Chondrocyte (in vitro differentiated cells): ENCODE data around the gene DDX52. TPM values are rescaled to one million over a fixed set of nuclear protein-coding genes. Genes with fewer than 3 reads are reported as not detected.

Experiments used
- DNase-seq: peaks from one replicate; pipeline ENCODE4 v3.0.0; 2021; ENCODE audit warnings: mixed read lengths, low spot score
- H3K27ac Mint-ChIP-seq: one replicate; pipeline ENCODE4 v1.8.0; 2021; ENCODE audit warnings: mild to moderate bottlenecking, moderate library complexity, mixed read lengths; ENCODE audit not compliant: unreplicated experiment
- H3K27me3 Mint-ChIP-seq: 2 replicates; pipeline ENCODE4 v1.8.0; 2021; ENCODE audit warnings: low read depth, mixed read lengths
- H3K36me3 Mint-ChIP-seq: 2 replicates; pipeline ENCODE4 v1.8.0; 2021; ENCODE audit warnings: low read depth, mixed read lengths
- H3K4me1 Mint-ChIP-seq: 2 replicates; pipeline ENCODE4 v1.8.0; 2021; ENCODE audit warnings: low read depth, mild to moderate bottlenecking, mixed read lengths
- H3K4me3 Mint-ChIP-seq: one replicate; pipeline ENCODE4 v1.8.0; 2021; ENCODE audit warnings: mild to moderate bottlenecking, moderate library complexity, mixed read lengths; ENCODE audit not compliant: unreplicated experiment
- H3K9me3 Mint-ChIP-seq: 2 replicates; pipeline ENCODE4 v1.8.0; 2021; ENCODE audit warnings: low read depth, mixed read lengths
- total RNA-seq: library from RNA; stranded (reverse); gene quantifications from 3 replicates; pipeline ENCODE4 v1.2.1, GENCODE V29; 2021
- TF ChIP-seq, protein P1 (sequence below): fragments of 200-600 bp; sonication (generic); IDR thresholded peaks from 2 replicates; pipeline ENCODE4 v1.5.0; 2021; ENCODE audit warnings: antibody characterized with exemption, mild to moderate bottlenecking, moderate library complexity

The DDX52 gene
- total RNA-seq, 1 donor from 2014 or later, result 43.9 TPM

DNA sequence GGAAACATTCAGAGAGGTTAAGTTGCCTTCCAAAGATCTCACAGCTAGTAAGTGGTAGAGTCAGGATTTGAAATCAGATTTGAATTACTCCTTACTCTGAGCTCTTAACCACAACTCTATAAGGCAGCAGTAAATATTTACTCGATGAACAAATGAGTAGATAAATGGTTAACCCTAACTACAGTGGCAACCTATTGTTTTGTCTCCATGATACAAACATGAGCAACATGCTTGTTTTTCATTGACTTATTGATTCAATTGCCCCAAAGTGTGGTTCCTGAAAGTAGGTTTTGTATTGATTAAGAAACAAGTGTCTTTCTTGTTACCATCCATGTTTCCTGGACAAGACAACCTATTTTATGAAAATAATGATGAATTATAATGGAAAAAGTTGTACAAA, 34.8 kb upstream of the DDX52 start:
- no peak for DNase-seq
- Mint-ChIP-seq H3K36me3 (peaks cover 4% of the 10 kb centered on the region), H3K9me3 (peaks cover 9% of the 10 kb centered on the region), H3K27me3 (no peaks in the 10 kb centered on the region), H3K27ac (no peak overlapping the region), H3K4me3 (no peak overlapping the region), H3K4me1 (no peaks in the 10 kb centered on the region)
- TF ChIP-seq, protein P1, sequence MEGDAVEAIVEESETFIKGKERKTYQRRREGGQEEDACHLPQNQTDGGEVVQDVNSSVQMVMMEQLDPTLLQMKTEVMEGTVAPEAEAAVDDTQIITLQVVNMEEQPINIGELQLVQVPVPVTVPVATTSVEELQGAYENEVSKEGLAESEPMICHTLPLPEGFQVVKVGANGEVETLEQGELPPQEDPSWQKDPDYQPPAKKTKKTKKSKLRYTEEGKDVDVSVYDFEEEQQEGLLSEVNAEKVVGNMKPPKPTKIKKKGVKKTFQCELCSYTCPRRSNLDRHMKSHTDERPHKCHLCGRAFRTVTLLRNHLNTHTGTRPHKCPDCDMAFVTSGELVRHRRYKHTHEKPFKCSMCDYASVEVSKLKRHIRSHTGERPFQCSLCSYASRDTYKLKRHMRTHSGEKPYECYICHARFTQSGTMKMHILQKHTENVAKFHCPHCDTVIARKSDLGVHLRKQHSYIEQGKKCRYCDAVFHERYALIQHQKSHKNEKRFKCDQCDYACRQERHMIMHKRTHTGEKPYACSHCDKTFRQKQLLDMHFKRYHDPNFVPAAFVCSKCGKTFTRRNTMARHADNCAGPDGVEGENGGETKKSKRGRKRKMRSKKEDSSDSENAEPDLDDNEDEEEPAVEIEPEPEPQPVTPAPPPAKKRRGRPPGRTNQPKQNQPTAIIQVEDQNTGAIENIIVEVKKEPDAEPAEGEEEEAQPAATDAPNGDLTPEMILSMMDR, result no peak

DNA sequence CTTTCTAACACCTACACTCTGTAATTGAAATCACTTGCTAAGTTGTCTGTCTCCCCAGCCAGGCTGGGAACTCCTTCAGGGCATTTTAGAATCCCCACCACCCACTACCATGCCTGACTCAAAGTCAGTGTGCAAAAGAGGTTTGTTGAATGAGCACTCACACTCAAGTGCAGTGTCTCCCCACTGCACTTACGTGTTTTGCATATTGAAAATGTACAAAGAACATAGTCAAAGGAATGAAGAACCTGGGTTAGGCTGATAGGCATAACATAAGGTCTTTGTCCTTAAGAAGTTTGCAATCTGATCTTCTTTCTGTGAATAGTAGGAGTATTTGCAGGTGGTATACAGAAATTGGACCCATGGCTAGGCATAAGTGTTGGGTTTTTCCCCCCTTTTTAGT, 33.8 kb upstream of the DDX52 start:
- Mint-ChIP-seq H3K27me3 (no peaks in the 10 kb centered on the region), H3K9me3 (peaks cover 9% of the 10 kb centered on the region), H3K4me3 (no peak overlapping the region), H3K36me3 (peaks cover 3% of the 10 kb centered on the region), H3K4me1 (peaks cover 5% of the 10 kb centered on the region), H3K27ac (no peak overlapping the region)
- DNase-seq, result no peak
- TF ChIP-seq, protein P1, result no peak

DNA sequence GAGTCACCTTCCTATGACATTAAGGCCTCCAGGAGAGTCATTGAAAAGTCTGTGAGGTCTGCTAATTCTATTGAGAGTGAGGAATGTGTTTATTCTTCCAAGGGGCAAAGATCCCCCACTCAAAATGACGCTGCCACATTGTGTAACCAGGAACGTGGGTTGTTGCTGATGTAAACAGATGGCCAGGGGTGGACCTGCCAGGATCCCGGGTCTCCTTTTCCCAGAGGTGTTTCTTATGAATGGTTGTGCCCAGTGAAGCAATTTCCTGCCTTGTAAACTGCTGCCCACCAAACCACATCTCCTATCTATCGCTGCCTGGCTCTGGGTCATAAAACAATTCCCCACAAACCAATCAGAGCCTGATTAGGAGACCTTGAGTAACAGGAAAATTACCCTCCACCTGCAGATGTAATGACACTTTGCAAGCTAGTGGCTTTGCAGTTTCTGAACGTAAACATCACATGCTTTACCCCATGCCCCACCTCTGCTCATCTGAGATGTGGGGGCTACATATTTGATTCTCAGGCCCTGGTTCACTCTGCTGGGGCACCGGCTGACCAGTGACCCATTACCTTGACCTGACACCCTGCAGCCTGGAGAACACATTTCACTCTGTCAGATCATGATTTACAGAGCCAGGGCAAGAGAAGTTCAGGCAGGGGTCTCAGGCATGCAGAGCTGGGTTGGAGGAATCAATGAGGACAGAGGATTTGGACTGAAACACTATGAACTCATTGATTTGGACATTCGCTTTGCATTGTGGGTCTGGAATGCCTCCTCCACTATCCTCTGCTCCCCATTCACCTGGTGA, 33.1 kb upstream of the DDX52 start:
- TF ChIP-seq, protein P1, result no peak
- no peak for DNase-seq
- H3K27ac Mint-ChIP-seq, result no peak overlapping the region
- peaks cover 3% of the 10 kb centered on the region for H3K36me3 Mint-ChIP-seq
- H3K27me3 Mint-ChIP-seq, result no peaks in the 10 kb centered on the region
- no peak overlapping the region for H3K4me3 Mint-ChIP-seq
- peaks cover 12% of the 10 kb centered on the region for H3K4me1 Mint-ChIP-seq
- H3K9me3 Mint-ChIP-seq, result peaks cover 9% of the 10 kb centered on the region

DNA sequence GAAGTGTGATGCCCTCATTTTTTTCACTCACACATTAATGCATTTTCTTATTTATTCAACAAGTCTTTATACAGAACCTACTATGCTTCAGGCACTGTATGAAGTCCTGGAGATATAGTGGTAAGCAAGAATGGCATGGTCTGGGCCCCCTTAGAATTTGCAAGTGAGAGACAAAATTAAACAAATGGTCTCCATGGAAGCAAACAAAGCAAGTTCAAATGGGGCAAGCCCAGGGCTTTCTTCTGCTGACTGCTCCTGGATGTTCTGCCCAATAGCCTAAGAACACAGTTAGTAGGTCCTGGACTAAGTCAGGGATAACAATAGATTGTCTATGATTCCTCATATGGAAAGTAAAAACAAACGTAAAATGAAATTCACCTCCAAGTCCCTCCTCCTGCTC, 31.3 kb upstream of the DDX52 start:
- DNase-seq, result no peak
- H3K27me3 Mint-ChIP-seq, result no peaks in the 10 kb centered on the region
- H3K4me1 Mint-ChIP-seq, result peaks cover 16% of the 10 kb centered on the region
- H3K36me3 Mint-ChIP-seq, result peaks cover 1% of the 10 kb centered on the region
- no peak overlapping the region for H3K4me3 Mint-ChIP-seq
- H3K27ac Mint-ChIP-seq, result no peak overlapping the region
- H3K9me3 Mint-ChIP-seq, result peaks cover 9% of the 10 kb centered on the region
- TF ChIP-seq, protein P1, result no peak

DNA sequence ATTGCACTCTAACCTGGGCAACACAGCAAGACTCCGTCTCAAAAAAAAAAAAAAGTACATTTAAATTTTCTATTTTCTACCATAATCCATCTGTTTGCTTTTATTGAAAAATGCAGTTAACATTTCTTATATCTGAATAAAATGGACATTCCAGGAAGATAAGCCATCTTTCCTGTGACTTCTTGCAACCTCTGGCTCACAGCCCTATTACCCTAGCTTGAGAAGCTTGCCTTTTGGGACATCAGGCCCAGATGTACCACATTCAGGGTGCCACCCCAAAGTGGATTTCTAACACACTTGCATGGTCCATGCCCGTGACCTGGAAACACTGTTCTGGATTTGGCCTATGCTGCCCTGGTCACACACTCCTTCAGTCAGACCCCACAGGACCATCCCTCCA, 30.1 kb upstream of the DDX52 start:
- Mint-ChIP-seq H3K27me3 (no peaks in the 10 kb centered on the region), H3K27ac (no peak overlapping the region), H3K4me3 (no peak overlapping the region), H3K4me1 (peaks cover 16% of the 10 kb centered on the region), H3K36me3 (no peaks in the 10 kb centered on the region), H3K9me3 (peaks cover 5% of the 10 kb centered on the region)
- TF ChIP-seq, protein P1, result no peak
- DNase-seq, result no peak
